Nephron (organoid): ENCODE results near the gene TM4SF1.

Experiments
- H3K27ac Mint-ChIP-seq, 3 experiments: 2 replicates each; pipeline ENCODE4 v1.8.0; 2020; ENCODE audit warnings: mixed read lengths in 3 of 3, mild to moderate bottlenecking in 2 of 3, moderate library complexity in 1 of 3
- H3K27me3 Mint-ChIP-seq: 2 replicates; pipeline ENCODE4 v1.8.0; 2021; ENCODE audit warnings: low read depth, mild to moderate bottlenecking, moderate library complexity, mixed read lengths
- H3K36me3 Mint-ChIP-seq: 2 replicates; pipeline ENCODE4 v1.8.0; 2020; ENCODE audit warnings: low read depth, mixed read lengths
- H3K4me1 Mint-ChIP-seq: 2 replicates; pipeline ENCODE4 v1.8.0; 2020; ENCODE audit warnings: mixed read lengths
- H3K4me3 Mint-ChIP-seq, 3 experiments: 2 replicates each; pipeline ENCODE4 v1.8.0; 2020; ENCODE audit warnings: mild to moderate bottlenecking in 3 of 3, mixed read lengths in 3 of 3, moderate library complexity in 2 of 3
- H3K9me3 Mint-ChIP-seq: 2 replicates; pipeline ENCODE4 v1.8.0; 2020; ENCODE audit warnings: mixed read lengths
- TF ChIP-seq, protein P1 (sequence below), 3 experiments: fragments of 200-600 bp; sonication (generic); IDR thresholded peaks; one replicate each; pipeline ENCODE4 v1.5.0; 2021; ENCODE audit warnings: antibody characterized with exemption in 3 of 3; ENCODE audit not compliant: unreplicated experiment in 3 of 3

TM4SF1 gene

DNA sequence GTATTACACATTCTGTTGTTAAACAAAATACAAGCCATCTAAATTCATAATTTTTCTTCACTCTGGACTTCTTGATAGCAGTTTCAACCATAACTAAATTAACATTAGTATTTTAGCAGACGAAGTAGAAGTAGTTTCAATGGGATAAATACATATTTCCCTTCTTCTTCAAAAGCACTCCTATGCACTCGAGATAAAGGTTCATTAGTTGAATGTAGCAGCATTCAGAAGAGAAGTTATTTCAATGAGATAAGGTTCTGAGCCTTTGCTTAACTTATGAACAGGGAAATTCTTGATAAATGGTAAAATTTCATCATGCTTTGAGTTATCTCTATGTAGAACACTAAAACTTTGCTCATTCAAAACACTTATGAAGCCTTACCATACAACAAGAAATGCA lies 55.8 kb downstream of the TM4SF1 start:
- H3K4me1 Mint-ChIP-seq, result no peaks in the 10 kb centered on the region
- H3K9me3 Mint-ChIP-seq, result no peaks in the 10 kb centered on the region
- H3K36me3 Mint-ChIP-seq, result no peaks in the 10 kb centered on the region
- TF ChIP-seq, protein P1, sequence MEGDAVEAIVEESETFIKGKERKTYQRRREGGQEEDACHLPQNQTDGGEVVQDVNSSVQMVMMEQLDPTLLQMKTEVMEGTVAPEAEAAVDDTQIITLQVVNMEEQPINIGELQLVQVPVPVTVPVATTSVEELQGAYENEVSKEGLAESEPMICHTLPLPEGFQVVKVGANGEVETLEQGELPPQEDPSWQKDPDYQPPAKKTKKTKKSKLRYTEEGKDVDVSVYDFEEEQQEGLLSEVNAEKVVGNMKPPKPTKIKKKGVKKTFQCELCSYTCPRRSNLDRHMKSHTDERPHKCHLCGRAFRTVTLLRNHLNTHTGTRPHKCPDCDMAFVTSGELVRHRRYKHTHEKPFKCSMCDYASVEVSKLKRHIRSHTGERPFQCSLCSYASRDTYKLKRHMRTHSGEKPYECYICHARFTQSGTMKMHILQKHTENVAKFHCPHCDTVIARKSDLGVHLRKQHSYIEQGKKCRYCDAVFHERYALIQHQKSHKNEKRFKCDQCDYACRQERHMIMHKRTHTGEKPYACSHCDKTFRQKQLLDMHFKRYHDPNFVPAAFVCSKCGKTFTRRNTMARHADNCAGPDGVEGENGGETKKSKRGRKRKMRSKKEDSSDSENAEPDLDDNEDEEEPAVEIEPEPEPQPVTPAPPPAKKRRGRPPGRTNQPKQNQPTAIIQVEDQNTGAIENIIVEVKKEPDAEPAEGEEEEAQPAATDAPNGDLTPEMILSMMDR (IDR thresholded peaks at IDR 0.05; ENCODE audit: unreplicated experiment in 3 of 3), result no peak
- H3K27ac Mint-ChIP-seq, result no peak overlapping the region
- no peaks in the 10 kb centered on the region for H3K27me3 Mint-ChIP-seq
- H3K4me3 Mint-ChIP-seq, result no peak overlapping the region

- Mint-ChIP-seq H3K9me3 (no peaks in the 10 kb centered on the region), H3K27ac (no peak overlapping the region), H3K4me1 (peaks cover 4% of the 10 kb centered on the region), H3K36me3 (no peaks in the 10 kb centered on the region), H3K4me3 (no peak overlapping the region), H3K27me3 (no peaks in the 10 kb centered on the region)
- TF ChIP-seq, protein P1 (IDR thresholded peaks at IDR 0.05; ENCODE audit: unreplicated experiment in 3 of 3), result no peak
Measured at GRCh38 chr3:149321136-149321535, 56.3 kb downstream of the TM4SF1 start.

GRCh38 chr3:149319750-149320149 lies 57.7 kb downstream of the TM4SF1 start:
- Mint-ChIP-seq H3K9me3 (no peaks in the 10 kb centered on the region), H3K4me3 (no peak overlapping the region), H3K27me3 (no peaks in the 10 kb centered on the region), H3K36me3 (no peaks in the 10 kb centered on the region), H3K27ac (peak overlapping the region in 1 of 3 experiments; percentile 47), H3K4me1 (peaks cover 15% of the 10 kb centered on the region)
- TF ChIP-seq, protein P1 (IDR thresholded peaks at IDR 0.05; ENCODE audit: unreplicated experiment in 3 of 3), result no peak
